Prostate gland (tissue), 2 donors: ENCODE data around the gene CCSER1.

Experiments used
- CTCF ChIP-seq, 4 experiments: fragments of 200-600 bp in 2 of 4; fragments of 450-650 bp in 2 of 4; sonication (generic) in 2 of 4; IDR thresholded peaks; 1 replicate in 3 of 4; 2 replicates in 1 of 4; pipeline ENCODE4 v1.5.1; 2016 to 2019; ENCODE audit warnings: antibody characterized with exemption in 4 of 4, mild to moderate bottlenecking in 2 of 4, moderate library complexity in 2 of 4
- POLR2A ChIP-seq: fragments of 450-650 bp; IDR thresholded peaks from one replicate; pipeline ENCODE4 v1.6.1; 2016; ENCODE audit warnings: antibody characterized with exemption, mild to moderate bottlenecking
- POLR2AphosphoS5 ChIP-seq: sonication (generic); formaldehyde crosslinking; IDR thresholded peaks from one replicate; pipeline ENCODE4 v1.6.1; 2017; ENCODE audit warnings: antibody characterized with exemption

- no peak for TF ChIP-seq POLR2A
- no peak for TF ChIP-seq CTCF (IDR thresholded peaks at IDR 0.05)
- TF ChIP-seq POLR2AphosphoS5 = no peak
These were observed 618.0 kb downstream of the CCSER1 start for GRCh38 chr4:90745176-90745575.
